Stimulated activated CD4-positive, alpha-beta T cell treated with anti-CD3 and anti-CD28 coated beads, Interleukin-4, amount 100 ng/mL, for 24 hours (primary cell): ENCODE results near the gene ERG.
A peak's percentile ranks its signal among the peaks of the same experiment; 100 is the strongest.

Experiments used
- DNase-seq: peaks from one replicate; pipeline ENCODE4 v3.0.0-alpha.2; 2020

Gene ERG

GRCh38 chr21:38498057-38498833, at the start of gene ERG:
ERG (minus strand) TSS chr21:38498477; CDS start chr21:38498380, 97 bp downstream.
- DNase-seq, result no peak

GRCh38 chr21:38544661-38545060, 46.4 kb upstream of the ERG start:
- DNase-seq, result no peak

- DNase-seq, result no peak
Measured at GRCh38 chr21:38542263-38542662, 44.0 kb upstream of the ERG start.

- no peak for DNase-seq
Measured at GRCh38 chr21:38538353-38538752, 40.1 kb upstream of the ERG start.

- no peak for DNase-seq
Measured at GRCh38 chr21:38534591-38534990, 36.3 kb upstream of the ERG start.

GRCh38 chr21:38533887-38534286, 35.6 kb upstream of the ERG start:
- no peak for DNase-seq

GRCh38 chr21:38531591-38531990, 33.3 kb upstream of the ERG start:
- no peak for DNase-seq

GRCh38 chr21:38531039-38531541, 32.8 kb upstream of the ERG start:
- no peak for DNase-seq

- DNase-seq, result no peak
Measured at GRCh38 chr21:38527737-38528136, 29.5 kb upstream of the ERG start.

- DNase-seq, result no peak
Measured at GRCh38 chr21:38525454-38525853, 27.2 kb upstream of the ERG start.

GRCh38 chr21:38524168-38525153, 26.2 kb upstream of the ERG start:
- DNase-seq, result no peak

GRCh38 chr21:38520511-38520910, 22.2 kb upstream of the ERG start:
- DNase-seq, result no peak

- no peak for DNase-seq
Measured at GRCh38 chr21:38511662-38512243, 13.5 kb upstream of the ERG start.

- DNase-seq, result no peak
Measured at GRCh38 chr21:38511198-38511597, 12.9 kb upstream of the ERG start.

GRCh38 chr21:38507374-38507942, 9.2 kb upstream of the ERG start:
- no peak for DNase-seq

- DNase-seq, result no peak
Measured at GRCh38 chr21:38506661-38507281, 8.5 kb upstream of the ERG start.

- peak; percentile 15 for DNase-seq
Measured at GRCh38 chr21:38505654-38506523, 7.6 kb upstream of the ERG start.

GRCh38 chr21:38504066-38504465, 5.8 kb upstream of the ERG start:
- no peak for DNase-seq

GRCh38 chr21:38503583-38503982, 5.3 kb upstream of the ERG start:
- no peak for DNase-seq

GRCh38 chr21:38500073-38500472, 1.8 kb upstream of the ERG start:
- no peak for DNase-seq

- no peak for DNase-seq
Measured at GRCh38 chr21:38499296-38499695, 1.0 kb upstream of the ERG start.
